Neuronal stem cell (in vitro differentiated cells): Measurements from ENCODE around the gene PCDH19.

Experiments
- DNase-seq: peaks from one replicate; pipeline ENCODE4 v3.0.0-alpha.2; 2013; ENCODE audit warnings: low spot score
- H2AFZ ChIP-seq: one replicate; pipeline ENCODE4 v1.6.1; 2013; ENCODE audit warnings: mild to moderate bottlenecking, low read length, inconsistent platforms
- H2AK5ac ChIP-seq: 2 replicates; pipeline ENCODE4 v1.6.1; 2013; ENCODE audit warnings: low read depth, mild to moderate bottlenecking, inconsistent platforms, low read length, moderate library complexity, mixed read lengths
- H2BK120ac ChIP-seq: 2 replicates; pipeline ENCODE4 v1.6.1; 2013; ENCODE audit warnings: low read depth, mild to moderate bottlenecking, inconsistent platforms, low read length, moderate library complexity, mixed read lengths
- H2BK12ac ChIP-seq: one replicate; pipeline ENCODE4 v1.6.1; 2013; ENCODE audit warnings: low read length, inconsistent platforms
- H2BK15ac ChIP-seq: 2 replicates; pipeline ENCODE4 v1.6.1; 2013; ENCODE audit warnings: mild to moderate bottlenecking, low read length, inconsistent platforms, mixed read lengths
- H2BK5ac ChIP-seq: one replicate; pipeline ENCODE4 v1.6.1; 2013; ENCODE audit warnings: inconsistent platforms, mild to moderate bottlenecking, low read length, moderate library complexity
- H3K14ac ChIP-seq: one replicate; pipeline ENCODE4 v1.6.1; 2013; ENCODE audit warnings: low read length, inconsistent platforms
- H3K18ac ChIP-seq: 2 replicates; pipeline ENCODE4 v1.6.1; 2013; ENCODE audit warnings: low read length, inconsistent platforms
- H3K23ac ChIP-seq: 2 replicates; pipeline ENCODE4 v1.6.1; 2013; ENCODE audit warnings: low read depth, mild to moderate bottlenecking, mixed read lengths, low read length, inconsistent platforms; ENCODE audit not compliant: poor library complexity
- H3K27ac ChIP-seq: replicated peaks from 3 replicates; pipeline ENCODE4 v1.5.1; 2013; ENCODE audit warnings: low read length, inconsistent platforms
- H3K27me3 ChIP-seq, 3 experiments: 2 replicates each; pipeline ENCODE4 v1.6.1; 2013; ENCODE audit warnings: low read length in 3 of 3, mild to moderate bottlenecking in 2 of 3, inconsistent platforms in 1 of 3, low read depth in 1 of 3, mixed read lengths in 1 of 3, moderate library complexity in 1 of 3; ENCODE audit not compliant: control insufficient read depth in 3 of 3, insufficient read depth in 3 of 3
- H3K36me3 ChIP-seq, 2 donors: replicated peaks in 1 of 2; 2 replicates each; pipeline ENCODE4 v1.6.1; 2013; ENCODE audit warnings: low read length in 2 of 2; ENCODE audit not compliant: control insufficient read depth in 2 of 2, insufficient read depth in 2 of 2
- H3K4ac ChIP-seq: 2 replicates; pipeline ENCODE4 v1.6.1; 2013; ENCODE audit warnings: inconsistent platforms, mild to moderate bottlenecking, low read length, moderate library complexity
- H3K4me1 ChIP-seq, 2 donors: 1 replicate in 1 of 2; 2 replicates in 1 of 2; pipeline ENCODE4 v1.6.1; 2013; ENCODE audit warnings: low read length in 2 of 2, low read depth in 1 of 2; ENCODE audit not compliant: control insufficient read depth in 2 of 2, insufficient read depth in 1 of 2
- H3K4me2 ChIP-seq: one replicate; pipeline ENCODE4 v1.6.1; 2013; ENCODE audit warnings: mild to moderate bottlenecking, low read length, inconsistent platforms; ENCODE audit not compliant: insufficient read depth, poor library complexity, severe bottlenecking
- H3K4me3 ChIP-seq, 2 donors: 2 replicates each; pipeline ENCODE4 v1.5.1; 2013; ENCODE audit warnings: low read length in 2 of 2, mild to moderate bottlenecking in 2 of 2, inconsistent platforms in 1 of 2, moderate library complexity in 1 of 2
- H3K79me1 ChIP-seq: one replicate; pipeline ENCODE4 v1.6.1; 2013; ENCODE audit warnings: low read depth, mild to moderate bottlenecking, inconsistent platforms, low read length, moderate library complexity
- H3K9ac ChIP-seq: one replicate; pipeline ENCODE4 v1.6.1; 2013; ENCODE audit warnings: mild to moderate bottlenecking, low read depth, low read length, inconsistent platforms; ENCODE audit not compliant: poor library complexity
- H3K9me3 ChIP-seq, 2 donors: replicated peaks in 1 of 2; 2 replicates each; pipeline versions ENCODE3 to v1.6.1; 2013; ENCODE audit warnings: low read length in 2 of 2, mild to moderate bottlenecking in 2 of 2, inconsistent platforms in 1 of 2, low read depth in 1 of 2, mixed read lengths in 1 of 2, moderate library complexity in 1 of 2; ENCODE audit not compliant: control insufficient read depth in 2 of 2, insufficient read depth in 1 of 2
- H4K8ac ChIP-seq: one replicate; pipeline ENCODE4 v1.6.1; 2013; ENCODE audit warnings: low read depth, mild to moderate bottlenecking, inconsistent platforms, low read length, moderate library complexity
- H4K91ac ChIP-seq: one replicate; pipeline ENCODE4 v1.6.1; 2013; ENCODE audit warnings: low read length, low read depth, mild to moderate bottlenecking, inconsistent platforms; ENCODE audit not compliant: poor library complexity
- WGBS, 2 donors: extraction: QIAGEN DNeasy Blood & Tissue Kit; methylation state at CpG; one replicate each; pipeline ENCODE4 v1.1.7; 2013; ENCODE audit warnings: missing lambda C conversion rate in 2 of 2, mixed read lengths in 1 of 2; ENCODE audit not compliant: insufficient read length in 2 of 2, insufficient replicate concordance in 1 of 2; ENCODE audit errors: extremely low coverage in 2 of 2; 5-methylcytosine and 5-hydroxymethylcytosine counted together

The PCDH19 gene

DNA sequence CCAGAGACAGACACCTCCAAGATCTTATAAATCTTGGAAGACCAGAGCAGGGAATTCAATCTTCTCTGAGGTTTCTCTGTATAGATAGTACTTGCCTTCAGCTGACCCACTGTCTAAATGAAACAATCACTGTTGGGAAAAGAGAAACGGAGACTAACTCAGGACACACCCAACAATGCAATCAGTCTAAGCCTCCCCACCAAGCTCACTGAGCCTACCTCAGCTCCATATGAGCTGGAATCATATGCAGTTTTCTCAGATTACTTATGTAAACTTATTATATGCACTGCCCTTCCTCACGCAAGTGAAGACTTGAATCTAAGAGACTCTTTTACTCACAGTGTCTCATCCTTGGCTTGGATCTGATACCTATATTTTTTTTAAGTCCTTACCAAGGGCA, 110.5 kb downstream of the PCDH19 start:
- H3K23ac ChIP-seq, result no peak overlapping the region
- H2BK15ac ChIP-seq, result no peak overlapping the region
- no peaks in the 10 kb centered on the region for H3K79me1 ChIP-seq
- no peak overlapping the region for H3K9ac ChIP-seq
- H2BK12ac ChIP-seq, result no peak overlapping the region
- H3K4me3 ChIP-seq, result no peak overlapping the region
- DNase-seq, result no peak
- no CpG with 5 or more reads among the region's 2 CpGs for WGBS, 2 donors
- H4K8ac ChIP-seq, result no peak overlapping the region
- no peaks in the 10 kb centered on the region for H3K36me3 ChIP-seq
- no peak overlapping the region for H3K18ac ChIP-seq
- H2BK5ac ChIP-seq, result no peak overlapping the region
- H3K4ac ChIP-seq, result no peak overlapping the region
- H3K27me3 ChIP-seq, result peaks cover 0 to 4% (median 0%) of the 10 kb centered on the region in 3 experiments
- no peak overlapping the region for H3K14ac ChIP-seq
- H3K4me2 ChIP-seq, result no peak overlapping the region
- H3K27ac ChIP-seq, result no peak overlapping the region
- no peak overlapping the region for H4K91ac ChIP-seq
- H2AK5ac ChIP-seq, result no peak overlapping the region
- H2BK120ac ChIP-seq, result no peak overlapping the region
- no peak overlapping the region for H2AFZ ChIP-seq
- H3K4me1 ChIP-seq, result peaks cover 2 to 3% of the 10 kb centered on the region in 2 donors
- no peaks in the 10 kb centered on the region for H3K9me3 ChIP-seq

DNA sequence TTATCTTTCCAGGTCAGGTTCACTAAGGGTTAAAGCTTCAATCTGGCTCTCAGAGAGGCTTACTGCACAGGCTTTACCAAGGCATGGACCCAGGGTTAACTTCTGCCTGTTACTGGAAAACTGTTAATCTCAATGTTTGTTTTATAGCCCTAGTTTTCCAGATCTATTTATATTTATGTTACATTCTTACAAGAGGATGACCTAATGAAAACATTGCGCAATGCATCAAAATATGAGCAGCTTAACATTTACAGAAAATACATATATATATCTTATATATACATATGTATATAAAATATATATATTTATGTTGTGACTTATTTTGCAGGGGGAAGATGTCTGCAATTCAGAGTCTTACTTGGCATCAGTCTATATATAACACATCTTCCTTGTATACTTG, 112.3 kb downstream of the PCDH19 start:
- Histone ChIP-seq H3K9me3 (no peaks in the 10 kb centered on the region), H2BK5ac (no peak overlapping the region), H2BK120ac (no peak overlapping the region), H3K36me3 (no peaks in the 10 kb centered on the region), H4K91ac (no peak overlapping the region), H2BK12ac (no peak overlapping the region), H3K9ac (no peak overlapping the region), H3K4me3 (no peak overlapping the region), H3K23ac (no peak overlapping the region), H3K18ac (no peak overlapping the region), H3K79me1 (no peaks in the 10 kb centered on the region), H4K8ac (no peak overlapping the region), H3K4me1 (peaks cover 2 to 3% of the 10 kb centered on the region in 2 donors), H2BK15ac (no peak overlapping the region), H2AK5ac (no peak overlapping the region), H3K27me3 (peaks cover 0 to 4% (median 0%) of the 10 kb centered on the region in 3 experiments), H2AFZ (no peak overlapping the region), H3K4me2 (no peak overlapping the region), H3K4ac (no peak overlapping the region), H3K14ac (no peak overlapping the region), H3K27ac (no peak overlapping the region)
- WGBS, 2 donors, result no CpG with 5 or more reads among the region's 1 CpG
- no peak for DNase-seq

DNA sequence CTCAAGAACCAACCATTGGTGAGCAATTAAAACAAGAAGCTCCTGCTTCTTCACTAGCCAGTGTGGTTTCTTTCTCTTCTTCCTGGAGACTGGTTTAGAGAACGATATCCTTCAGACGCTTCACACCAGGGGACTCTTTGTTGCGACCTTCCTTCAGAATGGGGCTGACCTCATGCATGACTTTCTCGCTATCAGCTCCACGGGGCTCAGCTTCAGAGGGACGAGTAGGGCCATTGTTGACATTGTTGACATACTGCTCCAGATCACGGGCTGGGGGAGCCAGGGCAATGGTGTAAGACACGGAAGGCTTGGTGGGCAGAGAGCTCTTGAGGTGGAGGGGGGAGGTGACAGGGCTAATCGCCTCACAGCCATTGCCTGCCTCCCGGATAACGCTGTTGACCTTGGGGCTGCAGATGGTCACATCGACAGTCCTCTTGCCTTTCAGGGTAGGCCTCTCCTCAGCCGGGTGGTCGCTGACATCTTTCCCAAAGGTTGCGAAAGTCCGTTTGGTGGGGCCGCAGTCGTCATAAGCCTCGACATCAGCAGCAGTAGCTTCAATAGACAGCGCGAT, 113.8 kb downstream of the PCDH19 start:
- peak overlapping the region; percentile 21 for H2AFZ ChIP-seq
- peaks cover 2 to 4% of the 10 kb centered on the region in 2 donors for H3K4me1 ChIP-seq
- no peak overlapping the region for H3K4me3 ChIP-seq
- no peak overlapping the region for H3K4me2 ChIP-seq
- no CpG with 5 or more reads among the region's 21 CpGs for WGBS, 2 donors
- no peak overlapping the region for H2BK120ac ChIP-seq
- H3K4ac ChIP-seq, result no peak overlapping the region
- no peaks in the 10 kb centered on the region for H3K9me3 ChIP-seq
- H3K27me3 ChIP-seq, result peaks cover 0 to 4% (median 0%) of the 10 kb centered on the region in 3 experiments
- no peaks in the 10 kb centered on the region for H3K79me1 ChIP-seq
- no peak overlapping the region for H3K9ac ChIP-seq
- H2BK15ac ChIP-seq, result no peak overlapping the region
- H2BK5ac ChIP-seq, result no peak overlapping the region
- no peak overlapping the region for H4K91ac ChIP-seq
- no peaks in the 10 kb centered on the region for H3K36me3 ChIP-seq
- H3K18ac ChIP-seq, result no peak overlapping the region
- H3K27ac ChIP-seq, result no peak overlapping the region
- peak; percentile 33 for DNase-seq
- no peak overlapping the region for H2AK5ac ChIP-seq
- no peak overlapping the region for H4K8ac ChIP-seq
- no peak overlapping the region for H3K14ac ChIP-seq
- no peak overlapping the region for H2BK12ac ChIP-seq
- no peak overlapping the region for H3K23ac ChIP-seq

DNA sequence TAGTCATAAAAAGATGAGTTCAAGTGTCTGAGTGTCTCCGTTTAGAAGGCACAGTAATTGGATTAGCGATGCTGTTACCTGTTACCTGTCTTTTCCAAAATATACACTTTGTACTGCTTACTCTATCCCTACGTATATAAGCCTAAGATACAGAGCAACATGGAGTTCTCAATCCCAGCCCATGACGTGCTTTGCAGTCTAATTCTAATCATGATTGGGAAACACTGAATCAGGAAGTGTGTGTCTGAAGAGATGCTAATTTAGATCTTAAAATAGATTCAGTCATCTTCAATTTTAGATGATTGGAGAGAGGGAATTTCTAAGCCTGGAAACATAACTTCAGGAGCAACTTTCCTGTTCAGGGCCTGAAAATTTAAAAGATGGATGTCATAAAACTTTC, 115.1 kb downstream of the PCDH19 start:
- H3K9ac ChIP-seq, result no peak overlapping the region
- no peak overlapping the region for H3K27ac ChIP-seq
- no peak overlapping the region for H4K91ac ChIP-seq
- H3K4me1 ChIP-seq, result peaks cover 4 to 6% of the 10 kb centered on the region in 2 donors
- DNase-seq, result no peak
- H3K4me2 ChIP-seq, result no peak overlapping the region
- H3K4ac ChIP-seq, result no peak overlapping the region
- no peaks in the 10 kb centered on the region for H3K9me3 ChIP-seq
- no peak overlapping the region for H4K8ac ChIP-seq
- H3K23ac ChIP-seq, result no peak overlapping the region
- WGBS, 2 donors, result no CpG with 5 or more reads among the region's 4 CpGs
- H2BK15ac ChIP-seq, result no peak overlapping the region
- H3K14ac ChIP-seq, result no peak overlapping the region
- H3K27me3 ChIP-seq, result peaks cover 0 to 4% (median 0%) of the 10 kb centered on the region in 3 experiments
- no peaks in the 10 kb centered on the region for H3K36me3 ChIP-seq
- no peaks in the 10 kb centered on the region for H3K79me1 ChIP-seq
- no peak overlapping the region for H3K18ac ChIP-seq
- H2AFZ ChIP-seq, result no peak overlapping the region
- no peak overlapping the region for H3K4me3 ChIP-seq
- no peak overlapping the region for H2AK5ac ChIP-seq
- H2BK12ac ChIP-seq, result no peak overlapping the region
- no peak overlapping the region for H2BK120ac ChIP-seq
- H2BK5ac ChIP-seq, result no peak overlapping the region
